ENCODE data around the gene FBXW2. TPM values are rescaled to one million over a fixed set of nuclear protein-coding genes. Genes with fewer than 3 reads are reported as not detected.

The FBXW2 gene
- total RNA-seq, 1 donor from 2014 or later = 58.4 TPM

- no peaks in the 10 kb centered on the region for H3K9me3 Mint-ChIP-seq (ENCODE audit: unreplicated experiment)
- DNase-seq (ENCODE audit: low spot score) = no peak
- H3K27me3 Mint-ChIP-seq (ENCODE audit: unreplicated experiment) = no peaks in the 10 kb centered on the region
- H3K27ac Mint-ChIP-seq (ENCODE audit: unreplicated experiment) = no peak overlapping the region
- no peak for TF ChIP-seq CTCF (IDR thresholded peaks at IDR 0.05; ENCODE audit: unreplicated experiment)
- H3K4me1 Mint-ChIP-seq (ENCODE audit: unreplicated experiment) = no peaks in the 10 kb centered on the region
- H3K36me3 Mint-ChIP-seq (ENCODE audit: low read depth, unreplicated experiment) = no peaks in the 10 kb centered on the region
- no peak overlapping the region for H3K4me3 Mint-ChIP-seq (ENCODE audit: unreplicated experiment)
These were observed 56.3 kb downstream of the FBXW2 start for GRCh38 chr9:120736881-120737280.

GRCh38 chr9:120735415-120736126 is 57.6 kb downstream of the FBXW2 start:
- no peak overlapping the region for H3K4me3 Mint-ChIP-seq (ENCODE audit: unreplicated experiment)
- no peaks in the 10 kb centered on the region for H3K36me3 Mint-ChIP-seq (ENCODE audit: low read depth, unreplicated experiment)
- no peaks in the 10 kb centered on the region for H3K9me3 Mint-ChIP-seq (ENCODE audit: unreplicated experiment)
- no peak for TF ChIP-seq CTCF (IDR thresholded peaks at IDR 0.05; ENCODE audit: unreplicated experiment)
- H3K4me1 Mint-ChIP-seq (ENCODE audit: unreplicated experiment) = no peaks in the 10 kb centered on the region
- no peak for DNase-seq (ENCODE audit: low spot score)
- H3K27me3 Mint-ChIP-seq (ENCODE audit: unreplicated experiment) = no peaks in the 10 kb centered on the region
- no peak overlapping the region for H3K27ac Mint-ChIP-seq (ENCODE audit: unreplicated experiment)

- no peak for DNase-seq (ENCODE audit: low spot score)
- no peaks in the 10 kb centered on the region for H3K9me3 Mint-ChIP-seq (ENCODE audit: unreplicated experiment)
These were observed 58.4 kb downstream of the FBXW2 start for GRCh38 chr9:120734607-120735410.

GRCh38 chr9:120733190-120733589 is 60.0 kb downstream of the FBXW2 start:
- no peak for TF ChIP-seq CTCF (IDR thresholded peaks at IDR 0.05; ENCODE audit: unreplicated experiment)
- no peak overlapping the region for H3K27ac Mint-ChIP-seq (ENCODE audit: unreplicated experiment)
- DNase-seq (ENCODE audit: low spot score) = no peak
- H3K9me3 Mint-ChIP-seq (ENCODE audit: unreplicated experiment) = no peaks in the 10 kb centered on the region
- H3K4me3 Mint-ChIP-seq (ENCODE audit: unreplicated experiment) = no peak overlapping the region
- no peaks in the 10 kb centered on the region for H3K4me1 Mint-ChIP-seq (ENCODE audit: unreplicated experiment)
- no peaks in the 10 kb centered on the region for H3K27me3 Mint-ChIP-seq (ENCODE audit: unreplicated experiment)
- H3K36me3 Mint-ChIP-seq (ENCODE audit: low read depth, unreplicated experiment) = no peaks in the 10 kb centered on the region

More at GRCh38 chr9:120734607-120735410, 58.4 kb downstream of the FBXW2 start:
- H3K4me1 Mint-ChIP-seq (ENCODE audit: unreplicated experiment) = no peaks in the 10 kb centered on the region
- TF ChIP-seq CTCF (IDR thresholded peaks at IDR 0.05; ENCODE audit: unreplicated experiment) = no peak
- no peak overlapping the region for H3K27ac Mint-ChIP-seq (ENCODE audit: unreplicated experiment)
- H3K27me3 Mint-ChIP-seq (ENCODE audit: unreplicated experiment) = no peaks in the 10 kb centered on the region
- no peaks in the 10 kb centered on the region for H3K36me3 Mint-ChIP-seq (ENCODE audit: low read depth, unreplicated experiment)
- no peak overlapping the region for H3K4me3 Mint-ChIP-seq (ENCODE audit: unreplicated experiment)

All from endothelial cell (in vitro differentiated cells).